GM12878 (cell line): ENCODE results near the gene LBH. TPM values are rescaled to one million over a fixed set of nuclear protein-coding genes. Genes with fewer than 3 reads are reported as not detected.

Experiments used
- ATAC-seq: fragments of 200-7000 bp; cut with Tn5 transposase; 3 replicates; pipeline ENCODE4 v1.9.1; 2020; ENCODE audit warnings: mild to moderate bottlenecking, moderate library complexity
- BruUV-seq: library from RNA; stranded (reverse); fragments of 400-500 nt; replicated peaks from 2 replicates; lab custom pipeline; 2021; lab: Mats Ljungman, UMichigan
- CTCF ChIA-PET: fragments of 300-600 bp; sonication (Branson Sonifier 250); formaldehyde crosslinking; extraction: SDS; loops from one replicate; lab custom pipeline; 2021; ENCODE audit warnings: inconsistent platforms; lab: Yijun Ruan, JAX
- POLR2A ChIA-PET: fragments of 350-600 bp; formaldehyde crosslinking; extraction: SDS; loops from one replicate; lab custom pipeline; 2021; ENCODE audit warnings: inconsistent platforms; lab: Charles Lee
- RAD21 ChIA-PET: fragments of 300-600 bp; sonication (Branson Sonifier 250); formaldehyde crosslinking; loops from one replicate; lab custom pipeline; 2023; ENCODE audit warnings: antibody characterized with exemption; ENCODE audit not compliant: unreplicated experiment; lab: Charles Lee
- SMC1A ChIA-PET: fragments of 300-600 bp; sonication (Branson Sonifier 250); formaldehyde crosslinking; loops from one replicate; lab custom pipeline; 2023; ENCODE audit not compliant: unreplicated experiment, uncharacterized antibody; lab: Charles Lee
- DNase-seq: peaks from one replicate; pipeline ENCODE4 v3.0.0-alpha.2; 2011; ENCODE audit warnings: low read depth, low spot score
- FAIRE-seq: peaks from 3 replicates; lab custom pipeline; 2011; peaks lifted over from hg19 to GRCh38; lab: Jason Lieb, UNC
- H2AFZ ChIP-seq: 2 replicates; pipeline ENCODE4 v1.6.0; 2011; ENCODE audit warnings: low read depth, low read length, control low read depth; ENCODE audit not compliant: control insufficient read depth
- H3K27ac ChIP-seq: 2 replicates; pipeline ENCODE4 v1.5.1; 2011; ENCODE audit warnings: control low read depth; ENCODE audit not compliant: control insufficient read depth, insufficient read depth
- H3K27me3 ChIP-seq, 2 experiments: replicated peaks in 1 of 2; 2 replicates each; pipeline versions ENCODE4 v1.6.0 to v1.6.1; 2011; ENCODE audit warnings: low read length in 1 of 2; ENCODE audit not compliant: control insufficient read depth in 2 of 2, insufficient read depth in 2 of 2
- H3K36me3 ChIP-seq, 2 experiments: 2 replicates each; pipeline ENCODE4 v1.5.1; 2011; ENCODE audit warnings: low read length in 1 of 2; ENCODE audit not compliant: control insufficient read depth in 2 of 2, insufficient read depth in 2 of 2
- H3K4me1 ChIP-seq: 2 replicates; pipeline ENCODE4 v1.6.1; 2011; ENCODE audit warnings: mild to moderate bottlenecking, low read length, moderate library complexity, mixed read lengths; ENCODE audit not compliant: control insufficient read depth, insufficient read depth
- H3K4me2 ChIP-seq: 2 replicates; pipeline ENCODE4 v1.6.0; 2011; ENCODE audit warnings: control low read depth; ENCODE audit not compliant: control insufficient read depth, insufficient read depth
- H3K4me3 ChIP-seq: fragments of 200-600 bp; sonication (generic); 2 replicates; pipeline ENCODE4 v1.5.1; 2016
- H3K79me2 ChIP-seq: 2 replicates; pipeline ENCODE4 v1.6.0; 2011; ENCODE audit warnings: low read length; ENCODE audit not compliant: control insufficient read depth, insufficient read depth
- H3K9ac ChIP-seq: 2 replicates; pipeline ENCODE4 v1.8.0; 2011; ENCODE audit warnings: low read length, control low read depth, mixed read lengths; ENCODE audit not compliant: control insufficient read depth, insufficient read depth
- H3K9me3 ChIP-seq: replicated peaks from 3 replicates; pipeline ENCODE4 v1.5.1; 2011; ENCODE audit warnings: mild to moderate bottlenecking, low read length; ENCODE audit not compliant: control insufficient read depth, insufficient read depth
- H4K20me1 ChIP-seq: 2 replicates; pipeline ENCODE4 v1.6.0; 2011; ENCODE audit not compliant: control insufficient read depth, insufficient read depth
- ASH2L ChIP-seq: fragments of 300-600, 200-600 bp; sonication (generic); IDR thresholded peaks from 2 replicates; pipeline ENCODE4 v1.6.1; 2017; ENCODE audit warnings: low read depth, mild to moderate bottlenecking, borderline replicate concordance
- CHD1 ChIP-seq: IDR thresholded peaks from 2 replicates; pipeline ENCODE4 v1.6.1; 2012; ENCODE audit warnings: low read depth, low read length, improper control_type of control experiment
- E4F1 ChIP-seq: fragments of 450-650 bp; IDR thresholded peaks from 2 replicates; pipeline ENCODE4 v1.6.1; 2018; ENCODE audit warnings: borderline replicate concordance, mild to moderate bottlenecking; ENCODE audit not compliant: partially characterized antibody
- IKZF2 ChIP-seq, 2 experiments: fragments of 450-650 bp; IDR thresholded peaks; 2 replicates each; pipeline ENCODE4 v1.6.1; 2017; ENCODE audit warnings: mild to moderate bottlenecking in 2 of 2, moderate library complexity in 2 of 2
- NR2C1 ChIP-seq: fragments of 450-650 bp; IDR thresholded peaks from 2 replicates; pipeline ENCODE4 v1.6.1; 2017; ENCODE audit warnings: antibody characterized with exemption, mild to moderate bottlenecking, moderate library complexity
- NR2F1 ChIP-seq: fragments of 450-650 bp; conservative IDR thresholded peaks from 2 replicates; pipeline ENCODE4 v1.6.1; 2017; ENCODE audit warnings: mild to moderate bottlenecking
- POLR2AphosphoS5 ChIP-seq: IDR thresholded peaks from 2 replicates; pipeline ENCODE4 v1.6.1; 2011; ENCODE audit warnings: mild to moderate bottlenecking, low read length, inconsistent platforms
- POU2F2 ChIP-seq: IDR thresholded peaks from 3 replicates; pipeline ENCODE4 v1.6.1; 2011; ENCODE audit warnings: low read depth, mild to moderate bottlenecking, low read length, borderline replicate concordance
- RELB ChIP-seq: fragments of 450-650 bp; IDR thresholded peaks from 2 replicates; pipeline ENCODE4 v1.6.1; 2017; ENCODE audit warnings: low read depth, mild to moderate bottlenecking, moderate library complexity
- SMAD1 ChIP-seq: fragments of 450-650 bp; IDR thresholded peaks from 2 replicates; pipeline ENCODE4 v1.6.1; 2018; ENCODE audit warnings: mild to moderate bottlenecking, low read depth; ENCODE audit not compliant: partially characterized antibody
- SP1 ChIP-seq: IDR thresholded peaks from one replicate; pipeline ENCODE4 v1.6.1; 2011; ENCODE audit warnings: low read depth, low read length
- SUPT20H ChIP-seq: IDR thresholded peaks from 2 replicates; pipeline ENCODE4 v1.6.1; 2011; ENCODE audit warnings: low read depth, mild to moderate bottlenecking, low read length, moderate library complexity, borderline replicate concordance; ENCODE audit not compliant: control insufficient read depth
- WGBS: methylation state at CpG from one replicate; pipeline ENCODE4 v1.1.6; 2016; ENCODE audit warnings: low lambda C conversion rate; ENCODE audit not compliant: insufficient replicate concordance, insufficient coverage; ENCODE audit errors: missing lambda C conversion rate; 5-methylcytosine and 5-hydroxymethylcytosine counted together
- in situ Hi-C: fragments of 300-500 bp; cut with MboI; formaldehyde crosslinking; loops from 9 replicates; pipeline ENCODE4 v1.14.3; 2018; ENCODE audit warnings: mixed read lengths
- intact Hi-C: fragments of 100-400 bp; cut with micrococcal nuclease; formaldehyde crosslinking; loops from one replicate; pipeline ENCODE4 v1.14.2; 2022; ENCODE audit not compliant: unreplicated experiment
- polyA plus RNA-seq, 11 experiments: library from polyadenylated mRNA; depleted of rRNA in 4 of 11; unstranded in 6 of 11; stranded (reverse) in 5 of 11; fragments of >200 nt; fragmentation: Nextera tagmentation in 4 of 11; fragmentation: Illumina TruSeq in 1 of 11; extraction: Ambion mirVana in 4 of 11; extraction: Trizol in 1 of 11; gene quantifications; 1 replicate in 1 of 11; 2 replicates in 10 of 11; pipeline versions ENCODE4 v1.2.1 to v1.2.3, GENCODE V29; 2011 to 2016; ENCODE audit warnings: inconsistent platforms in 2 of 11, missing spikeins in 2 of 11, low read depth in 1 of 11
- total RNA-seq, 4 experiments: library from RNA; depleted of rRNA in 3 of 4; stranded (reverse); fragments of >200 nt in 3 of 4; fragmentation: Illumina TruSeq in 1 of 4; extraction: Trizol in 1 of 4; gene quantifications; 2 replicates each; pipeline versions ENCODE4 v1.2.1 to v1.2.3, GENCODE V29; 2013 to 2021

Gene LBH
- total and polyA plus RNA-seq, 10 of the 15 experiments (the other 5 are each of a cell fraction or from before 2014, with no cell fraction given), result 9.3 to 133 (median 34.1) TPM

- Histone ChIP-seq H3K27ac (no peak overlapping the region), H4K20me1 (no peaks in the 10 kb centered on the region), H3K4me1 (no peaks in the 10 kb centered on the region), H3K27me3 (no peaks in the 10 kb centered on the region), H3K79me2 (no peaks in the 10 kb centered on the region), H3K4me2 (no peak overlapping the region), H3K9ac (no peak overlapping the region), H3K36me3 (no peaks in the 10 kb centered on the region), H3K9me3 (no peaks in the 10 kb centered on the region), H2AFZ (no peak overlapping the region), H3K4me3 (no peak overlapping the region)
- intact Hi-C loops, result no loop called here
- ChIA-PET SMC1A (interaction anchor here (0.6 to 1.2 kb wide), 4 partner anchors 16 to 1138 kb away, joined by 3 to 6 read pairs (median 4); no protein-coding TSS in a partner anchor), CTCF (interaction anchor here (0.9 to 6.4 kb wide), 4 partner anchors 16 to 519 kb away, joined by 3 to 36 read pairs (median 5); no protein-coding TSS in a partner anchor), POLR2A (no interaction called here), RAD21 (no interaction called here)
- in situ Hi-C loops, result no loop called here
- no TSS peak for BruUV-seq
- no peak for DNase-seq
- FAIRE-seq, result no peak
- no peak for ATAC-seq
- TF ChIP-seq NR2C1 (no peak), ASH2L (no peak), IKZF2 (IDR thresholded peaks at IDR 0.05) (no peak), CHD1 (no peak), SUPT20H (no peak), SP1 (no peak), POU2F2 (no peak), SMAD1 (no peak), POLR2AphosphoS5 (no peak), E4F1 (no peak), NR2F1 (no peak), RELB (no peak)
- WGBS, result 59% methylated on average over 4 of the region's 4 CpGs
These were observed 39.0 kb upstream of the LBH start for GRCh38 chr2:30192314-30192713.
